Transverse colon (tissue), 4 donors: ENCODE data around the gene KCTD17.

Source experiments
- CTCF ChIP-seq, 5 experiments: fragments of 200-600 bp in 3 of 5; fragments of 450-650 bp in 2 of 5; sonication (generic) in 3 of 5; IDR thresholded peaks; 1 replicate in 2 of 5; 2 replicates in 3 of 5; pipeline ENCODE4 v1.5.1; 2016 to 2017; ENCODE audit warnings: antibody characterized with exemption in 5 of 5, inconsistent platforms in 3 of 5, mild to moderate bottlenecking in 2 of 5, moderate library complexity in 1 of 5
- EP300 ChIP-seq: sonication (generic); formaldehyde crosslinking; IDR thresholded peaks from one replicate; pipeline ENCODE4 v1.6.1; 2017; ENCODE audit warnings: antibody characterized with exemption, low read depth
- POLR2A ChIP-seq: fragments of 450-650 bp; IDR thresholded peaks from one replicate; pipeline ENCODE4 v1.6.1; 2016; ENCODE audit warnings: antibody characterized with exemption, mild to moderate bottlenecking, moderate library complexity
- POLR2AphosphoS5 ChIP-seq, 3 donors: sonication (generic); formaldehyde crosslinking; IDR thresholded peaks; one replicate each; pipeline ENCODE4 v1.6.1; 2016; ENCODE audit warnings: antibody characterized with exemption in 3 of 3

- TF ChIP-seq CTCF (IDR thresholded peaks at IDR 0.05) (no peak), EP300 (no peak), POLR2A (no peak), POLR2AphosphoS5 (IDR thresholded peaks at IDR 0.05) (no peak)
Measured at GRCh38 chr22:37105990-37106389, 54.4 kb downstream of the KCTD17 start.
